Stimulated activated naive CD4-positive, alpha-beta T cell treated with Interleukin-2 at 50 U/mL for 16 hours (primary cell): ENCODE data around the gene RAB13.

ENCODE experiments used
- DNase-seq: peaks from one replicate; lab custom pipeline; 2025; lab: John Stamatoyannopoulos, UW

The RAB13 gene

DNA sequence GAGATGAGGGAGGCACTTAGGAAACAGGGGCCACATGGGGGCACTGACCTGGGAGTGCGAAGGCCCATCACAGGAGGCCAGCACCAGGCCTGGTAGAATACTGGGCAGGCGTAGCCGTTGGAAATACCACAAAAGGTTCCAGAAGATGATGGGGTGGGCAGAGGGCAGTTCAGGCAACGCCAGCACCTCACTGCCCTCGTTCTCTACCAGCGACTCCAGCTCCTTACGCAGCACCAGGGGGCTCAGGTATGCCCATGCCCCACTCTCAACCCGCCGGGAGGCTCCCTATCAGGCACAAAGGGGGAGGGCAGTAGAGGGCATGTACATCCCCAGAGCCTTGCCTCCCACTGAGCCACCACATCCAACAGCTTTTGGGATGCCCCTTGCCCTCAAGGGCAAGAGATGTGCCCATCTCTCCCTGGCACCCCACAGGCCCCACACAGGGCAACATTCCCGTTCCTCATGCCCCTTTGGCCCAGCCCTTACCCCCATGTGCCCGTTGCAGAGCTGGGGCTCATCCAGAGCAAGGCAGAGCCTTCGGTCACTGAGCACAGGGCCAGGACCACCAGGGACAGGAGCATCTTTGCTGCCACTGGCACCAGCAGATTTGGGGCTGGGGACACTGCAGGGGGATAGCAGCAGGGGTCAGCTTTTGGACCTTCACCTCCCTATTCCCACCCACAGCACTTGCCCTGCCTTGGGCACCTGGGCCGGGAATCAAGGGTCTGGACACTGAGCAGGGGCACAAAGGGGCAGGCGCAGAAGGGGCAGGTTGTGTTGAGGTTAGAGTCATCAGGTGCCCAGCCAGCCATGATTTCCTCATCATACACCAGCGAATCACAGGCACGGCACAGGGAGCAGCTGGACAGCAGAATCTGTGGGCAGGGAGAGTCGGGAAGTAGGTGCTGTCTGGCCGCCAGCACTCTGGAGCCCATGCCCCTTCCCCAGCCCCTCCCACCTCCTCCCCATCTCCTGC, 53.7 kb downstream of the RAB13 start:
- DNase-seq = no peak
